HepG2 (cell line): ENCODE data around the gene ABI3BP. TPM values are rescaled to one million over a fixed set of nuclear protein-coding genes. Genes with fewer than 3 reads are reported as not detected.

ENCODE experiments used
- ATAC-seq: fragments of 200-7000 bp; cut with Tn5 transposase; 3 replicates; pipeline ENCODE4 v1.9.1; 2020; ENCODE audit warnings: mild to moderate bottlenecking, moderate library complexity
- BruUV-seq: library from RNA; stranded (reverse); fragments of 400-500 nt; replicated peaks from 2 replicates; lab custom pipeline; 2021; lab: Mats Ljungman, UMichigan
- CTCF ChIA-PET: fragments of 300-600 bp; formaldehyde crosslinking; extraction: SDS; loops from one replicate; lab custom pipeline; 2021; ENCODE audit warnings: low total read pairs, inconsistent platforms, low intra/inter-chr PET ratio; lab: Yijun Ruan, JAX
- POLR2A ChIA-PET: fragments of 350-600 bp; sonication (Branson Sonifier 250); formaldehyde crosslinking; loops from one replicate; lab custom pipeline; 2020; ENCODE audit warnings: antibody characterized with exemption, inconsistent platforms; lab: Yijun Ruan, JAX
- DNase-seq: peaks from one replicate; pipeline ENCODE4 v3.0.0-alpha.2; 2015; ENCODE audit warnings: low spot score
- FAIRE-seq: peaks from 3 replicates; lab custom pipeline; 2011; peaks lifted over from hg19 to GRCh38; lab: Jason Lieb, UNC
- H2AFZ ChIP-seq: one replicate; pipeline ENCODE4 v1.6.1; 2011; ENCODE audit warnings: low read length, inconsistent platforms
- H3K27ac ChIP-seq: fragments of 300-600 bp; 3 replicates; pipeline ENCODE4 v1.8.0; 2011; ENCODE audit warnings: mixed run types, mild to moderate bottlenecking, mixed read lengths, low read length, inconsistent platforms; ENCODE audit not compliant: insufficient read depth; ENCODE audit errors: extremely low read length
- H3K27me3 ChIP-seq, 2 experiments: fragments of 200-600 bp in 1 of 2; 2 replicates in 1 of 2; 3 replicates in 1 of 2; pipeline versions ENCODE4 v1.6.0 to v1.8.0; 2011; ENCODE audit warnings: low read length in 2 of 2, mild to moderate bottlenecking in 2 of 2, moderate library complexity in 2 of 2, inconsistent platforms in 1 of 2; ENCODE audit not compliant: insufficient read depth in 2 of 2, control insufficient read depth in 1 of 2
- H3K36me3 ChIP-seq, 2 experiments: fragments of 200-600 bp in 1 of 2; replicated peaks in 1 of 2; 2 replicates in 1 of 2; 3 replicates in 1 of 2; pipeline versions ENCODE4 v1.5.1 to v1.8.0; 2011; ENCODE audit warnings: low read length in 2 of 2, inconsistent platforms in 1 of 2; ENCODE audit not compliant: insufficient read depth in 2 of 2, control insufficient read depth in 1 of 2
- H3K4me1 ChIP-seq: 2 replicates; pipeline ENCODE4 v1.5.1; 2012; ENCODE audit warnings: low read length, inconsistent platforms; ENCODE audit not compliant: insufficient read depth
- H3K4me2 ChIP-seq: 2 replicates; pipeline ENCODE4 v1.6.0; 2011; ENCODE audit warnings: low read depth, low read length, inconsistent platforms
- H3K4me3 ChIP-seq, 3 experiments: fragments of 200-600 bp in 1 of 3; sonication (generic), shearing (Covaris generic) in 1 of 3; replicated peaks in 1 of 3; 2 replicates each; pipeline ENCODE4 v1.5.1; 2011 to 2016; ENCODE audit warnings: low read length in 3 of 3, inconsistent platforms in 2 of 3, low read depth in 2 of 3, mild to moderate bottlenecking in 2 of 3, control low read depth in 1 of 3, mixed read lengths in 1 of 3; ENCODE audit not compliant: insufficient read depth in 1 of 3
- H3K79me2 ChIP-seq: one replicate; pipeline ENCODE4 v1.6.1; 2011; ENCODE audit warnings: low read length, inconsistent platforms; ENCODE audit not compliant: insufficient read depth
- H3K9ac ChIP-seq: 2 replicates; pipeline ENCODE4 v1.6.0; 2011; ENCODE audit warnings: mild to moderate bottlenecking, low read depth, low read length, inconsistent platforms; ENCODE audit not compliant: insufficient read depth
- H3K9me3 ChIP-seq: 2 replicates; pipeline ENCODE4 v1.5.1; 2012; ENCODE audit warnings: mild to moderate bottlenecking, low read length
- H4K20me1 ChIP-seq: 2 replicates; pipeline ENCODE4 v1.6.0; 2011; ENCODE audit warnings: inconsistent platforms, mild to moderate bottlenecking, low read length, moderate library complexity; ENCODE audit not compliant: insufficient read depth
- DR1 ChIP-seq: sonication (generic); formaldehyde crosslinking; IDR thresholded peaks from 2 replicates; pipeline ENCODE4 v1.8.0; 2021; ENCODE audit warnings: mild to moderate bottlenecking, missing genetic modification reagents, inconsistent platforms
- E2F2 ChIP-seq: sonication (generic); formaldehyde crosslinking; IDR thresholded peaks from 2 replicates; pipeline ENCODE4 v1.4.0; 2020; ENCODE audit warnings: missing genetic modification reagents, borderline replicate concordance
- HMGXB4 ChIP-seq, 2 experiments: sonication (generic) in 1 of 2; formaldehyde crosslinking in 1 of 2; IDR thresholded peaks; 2 replicates each; pipeline versions ENCODE4 v1.4.0 to v1.6.1; 2018 to 2020; ENCODE audit warnings: missing genetic modification reagents in 2 of 2, borderline replicate concordance in 1 of 2, low read depth in 1 of 2, mild to moderate bottlenecking in 1 of 2, missing biosample characterization in 1 of 2
- HOXA9 ChIP-seq: sonication (generic); formaldehyde crosslinking; IDR thresholded peaks from 2 replicates; pipeline ENCODE4 v1.8.1; 2022; ENCODE audit warnings: missing genetic modification reagents, mild to moderate bottlenecking, moderate library complexity, borderline replicate concordance
- NKX3-1 ChIP-seq: sonication (generic); formaldehyde crosslinking; IDR thresholded peaks from 2 replicates; pipeline ENCODE4 v1.5.0; 2020; ENCODE audit warnings: missing genetic modification reagents
- SOX6 ChIP-seq, 2 experiments: fragments of 450-650 bp in 1 of 2; sonication (generic) in 1 of 2; formaldehyde crosslinking in 1 of 2; IDR thresholded peaks; 2 replicates each; pipeline versions ENCODE4 v1.4.0 to v1.6.1; 2017 to 2020; ENCODE audit warnings: antibody characterized with exemption in 1 of 2, mild to moderate bottlenecking in 1 of 2, missing genetic modification reagents in 1 of 2
- SP140L ChIP-seq: sonication (generic); formaldehyde crosslinking; IDR thresholded peaks from 2 replicates; pipeline ENCODE4 v1.4.0; 2020; ENCODE audit warnings: missing genetic modification reagents, borderline replicate concordance
- UBTF ChIP-seq: sonication (generic); formaldehyde crosslinking; IDR thresholded peaks from 2 replicates; pipeline ENCODE4 v1.4.0; 2020; ENCODE audit warnings: mild to moderate bottlenecking, missing genetic modification reagents
- ZNF569 ChIP-seq: sonication (generic); formaldehyde crosslinking; IDR thresholded peaks from 2 replicates; pipeline ENCODE4 v1.5.0; 2020; ENCODE audit warnings: mild to moderate bottlenecking, missing genetic modification reagents, moderate library complexity, borderline replicate concordance
- WGBS: methylation state at CpG from one replicate; pipeline ENCODE4 v1.1.6; 2017; ENCODE audit warnings: low lambda C conversion rate; 5-methylcytosine and 5-hydroxymethylcytosine counted together
- in situ Hi-C: cut with HindIII; loops from 2 replicates; pipeline ENCODE4 v1.10.0; 2017; ENCODE audit warnings: low pct_unique_long_range_greater_than_20kb; ENCODE audit not compliant: extremely low pct_ligation_motif_present
- intact Hi-C: fragments of 100-400 bp; cut with micrococcal nuclease; formaldehyde crosslinking; loops from one replicate; pipeline ENCODE4 v1.10.0; 2022; ENCODE audit not compliant: unreplicated experiment
- polyA plus RNA-seq, 8 experiments: library from polyadenylated mRNA; depleted of rRNA in 3 of 8; stranded (reverse) in 7 of 8; unstranded in 1 of 8; fragments of >200 nt; fragmentation: Illumina TruSeq in 4 of 8; extraction: Trizol in 4 of 8; gene quantifications; 2 replicates each; pipeline versions ENCODE4 v1.2.1 to v1.2.3, GENCODE V29; 2011 to 2016; ENCODE audit warnings: low read depth in 4 of 8, missing spikeins in 1 of 8, mixed read lengths in 1 of 8; ENCODE audit not compliant: insufficient read depth in 1 of 8
- total RNA-seq, 5 experiments: library from RNA; depleted of rRNA; stranded (reverse); fragments of >200 nt; fragmentation: Illumina TruSeq; extraction: Trizol; gene quantifications; 2 replicates each; pipeline ENCODE4 v1.2.3, GENCODE V29; 2016; ENCODE audit warnings: low read depth in 1 of 5

ABI3BP gene
- total and polyA plus RNA-seq, 2 of the 13 experiments (the other 11 are each of a cell fraction or from before 2014, with no cell fraction given): not detected

- POLR2A ChIA-PET: no interaction called here
- 8% methylated on average over 1 of the region's 1 CpG for WGBS
- H3K27me3 ChIP-seq: no peaks in the 10 kb centered on the region
- H2AFZ ChIP-seq: no peak overlapping the region
- no peaks in the 10 kb centered on the region for H3K9me3 ChIP-seq
- no peak overlapping the region for H3K27ac ChIP-seq
- H3K36me3 ChIP-seq: no peaks in the 10 kb centered on the region
- no peak overlapping the region for H3K4me2 ChIP-seq
- no peak overlapping the region for H3K9ac ChIP-seq
- no peak for FAIRE-seq
- H3K4me3 ChIP-seq: no peak overlapping the region
- intact Hi-C loops: no loop called here
- no peak for TF ChIP-seq UBTF (CRISPR knock-in tag)
- TF ChIP-seq, all 625 proteins: peak for 0
- DNase-seq (no peak), ATAC-seq (no peak)
- CTCF ChIA-PET: no interaction called here
- no TSS peak for BruUV-seq
- H3K79me2 ChIP-seq: no peaks in the 10 kb centered on the region
- in situ Hi-C loops: no loop called here
- H3K4me1 ChIP-seq: no peaks in the 10 kb centered on the region
- no peaks in the 10 kb centered on the region for H4K20me1 ChIP-seq
Observed at GRCh38 chr3:100963041-100963440, 30.2 kb downstream of the ABI3BP start.

- DNase-seq (no peak), FAIRE-seq (no peak), ATAC-seq (no peak)
- Histone ChIP-seq H3K36me3 (no peaks in the 10 kb centered on the region), H3K79me2 (no peaks in the 10 kb centered on the region), H2AFZ (no peak overlapping the region), H3K27ac (no peak overlapping the region), H4K20me1 (no peaks in the 10 kb centered on the region), H3K27me3 (no peaks in the 10 kb centered on the region), H3K4me2 (no peak overlapping the region), H3K4me1 (no peaks in the 10 kb centered on the region), H3K9ac (no peak overlapping the region), H3K9me3 (no peaks in the 10 kb centered on the region), H3K4me3 (no peak overlapping the region)
- POLR2A ChIA-PET: no interaction called here
- intact Hi-C loops: no loop called here
- no TSS peak for BruUV-seq
- CTCF ChIA-PET: no interaction called here
- in situ Hi-C loops: no loop called here
- 7% methylated on average over 3 of the region's 3 CpGs for WGBS
- no peak for TF ChIP-seq SOX6 (IDR thresholded peaks at IDR 0.05)
- no peak for TF ChIP-seq SOX6 (CRISPR knock-in tag; IDR thresholded peaks at IDR 0.05)
- no peak for TF ChIP-seq SP140L (CRISPR knock-in tag)
- no peak for TF ChIP-seq DR1 (CRISPR knock-in tag)
- no peak for TF ChIP-seq NKX3-1 (CRISPR knock-in tag)
- no peak for TF ChIP-seq HOXA9 (CRISPR knock-in tag)
- TF ChIP-seq ZNF569 (CRISPR knock-in tag): no peak
- no peak for TF ChIP-seq HMGXB4 (CRISPR knock-in tag; IDR thresholded peaks at IDR 0.05; ENCODE audit: borderline replicate concordance in 1 of 2, low read depth in 1 of 2)
- TF ChIP-seq E2F2: no peak
Observed at GRCh38 chr3:100957261-100957986, 35.8 kb downstream of the ABI3BP start.
